ENCODE measurements around the gene SLCO2A1.

GRCh38 chr3:133915685-133916658 is 113.8 kb downstream of the SLCO2A1 start:
- TF ChIP-seq, protein P1, sequence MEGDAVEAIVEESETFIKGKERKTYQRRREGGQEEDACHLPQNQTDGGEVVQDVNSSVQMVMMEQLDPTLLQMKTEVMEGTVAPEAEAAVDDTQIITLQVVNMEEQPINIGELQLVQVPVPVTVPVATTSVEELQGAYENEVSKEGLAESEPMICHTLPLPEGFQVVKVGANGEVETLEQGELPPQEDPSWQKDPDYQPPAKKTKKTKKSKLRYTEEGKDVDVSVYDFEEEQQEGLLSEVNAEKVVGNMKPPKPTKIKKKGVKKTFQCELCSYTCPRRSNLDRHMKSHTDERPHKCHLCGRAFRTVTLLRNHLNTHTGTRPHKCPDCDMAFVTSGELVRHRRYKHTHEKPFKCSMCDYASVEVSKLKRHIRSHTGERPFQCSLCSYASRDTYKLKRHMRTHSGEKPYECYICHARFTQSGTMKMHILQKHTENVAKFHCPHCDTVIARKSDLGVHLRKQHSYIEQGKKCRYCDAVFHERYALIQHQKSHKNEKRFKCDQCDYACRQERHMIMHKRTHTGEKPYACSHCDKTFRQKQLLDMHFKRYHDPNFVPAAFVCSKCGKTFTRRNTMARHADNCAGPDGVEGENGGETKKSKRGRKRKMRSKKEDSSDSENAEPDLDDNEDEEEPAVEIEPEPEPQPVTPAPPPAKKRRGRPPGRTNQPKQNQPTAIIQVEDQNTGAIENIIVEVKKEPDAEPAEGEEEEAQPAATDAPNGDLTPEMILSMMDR (IDR thresholded peaks at IDR 0.05) = no peak
- TF ChIP-seq POLR2AphosphoS5 (IDR thresholded peaks at IDR 0.05) = no peak
